Nephron (organoid): ENCODE results near the gene CHSY1.

ENCODE experiments used
- H3K27ac Mint-ChIP-seq, 3 experiments: 2 replicates each; pipeline ENCODE4 v1.8.0; 2020; ENCODE audit warnings: mixed read lengths in 3 of 3, mild to moderate bottlenecking in 2 of 3, moderate library complexity in 1 of 3
- H3K27me3 Mint-ChIP-seq: 2 replicates; pipeline ENCODE4 v1.8.0; 2021; ENCODE audit warnings: low read depth, mild to moderate bottlenecking, moderate library complexity, mixed read lengths
- H3K36me3 Mint-ChIP-seq: 2 replicates; pipeline ENCODE4 v1.8.0; 2020; ENCODE audit warnings: low read depth, mixed read lengths
- H3K4me1 Mint-ChIP-seq: 2 replicates; pipeline ENCODE4 v1.8.0; 2020; ENCODE audit warnings: mixed read lengths
- H3K4me3 Mint-ChIP-seq, 3 experiments: 2 replicates each; pipeline ENCODE4 v1.8.0; 2020; ENCODE audit warnings: mild to moderate bottlenecking in 3 of 3, mixed read lengths in 3 of 3, moderate library complexity in 2 of 3
- H3K9me3 Mint-ChIP-seq: 2 replicates; pipeline ENCODE4 v1.8.0; 2020; ENCODE audit warnings: mixed read lengths
- TF ChIP-seq, protein P1 (sequence below), 3 experiments: fragments of 200-600 bp; sonication (generic); IDR thresholded peaks; one replicate each; pipeline ENCODE4 v1.5.0; 2021; ENCODE audit warnings: antibody characterized with exemption in 3 of 3; ENCODE audit not compliant: unreplicated experiment in 3 of 3

CHSY1 gene

DNA sequence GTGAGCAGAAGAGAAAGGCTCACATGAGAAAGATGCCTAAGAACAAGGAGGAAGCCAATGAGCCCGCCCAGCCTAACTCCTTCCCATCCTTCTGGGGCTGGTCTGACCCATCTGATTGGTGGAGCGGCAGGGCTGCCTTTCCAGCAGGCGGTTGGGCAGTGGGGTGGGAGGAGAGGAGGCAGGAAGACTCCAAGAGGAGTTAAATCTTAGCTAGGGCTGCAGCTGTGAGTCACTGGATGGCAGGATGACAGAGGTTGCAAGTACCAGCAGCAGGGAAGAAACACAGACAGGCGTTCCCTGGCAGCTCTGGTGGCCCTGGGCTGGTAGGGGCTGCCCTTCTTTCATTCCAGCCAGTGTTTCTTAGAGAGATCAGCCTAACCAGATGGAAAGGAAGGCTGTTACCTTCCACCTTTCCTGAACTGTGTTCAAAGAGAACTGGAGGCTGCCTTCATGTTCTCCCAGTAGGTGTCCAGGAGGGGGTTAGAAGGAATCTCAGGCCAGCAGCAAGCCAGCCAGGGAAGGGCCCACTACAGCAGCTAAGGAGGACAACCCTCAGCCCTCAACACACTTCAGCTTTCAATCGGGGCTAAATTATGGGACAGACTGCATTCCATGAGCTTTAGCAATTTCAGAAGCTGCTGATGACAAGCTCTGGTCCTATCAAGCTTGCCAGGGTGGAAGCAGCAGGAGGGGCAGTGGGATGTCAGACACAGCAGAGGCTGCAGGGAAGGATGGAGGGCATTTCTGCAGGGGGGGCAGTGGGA, 50.3 kb downstream of the CHSY1 start:
- Mint-ChIP-seq H3K4me3 (peak overlapping the region in 2 of 3 experiments; percentile 16 to 37), H3K9me3 (no peaks in the 10 kb centered on the region), H3K27me3 (no peaks in the 10 kb centered on the region), H3K27ac (peak overlapping the region; percentile 75 to 88 (median 79)), H3K36me3 (peaks cover 6% of the 10 kb centered on the region), H3K4me1 (peaks cover 82% of the 10 kb centered on the region)
- TF ChIP-seq, protein P1, sequence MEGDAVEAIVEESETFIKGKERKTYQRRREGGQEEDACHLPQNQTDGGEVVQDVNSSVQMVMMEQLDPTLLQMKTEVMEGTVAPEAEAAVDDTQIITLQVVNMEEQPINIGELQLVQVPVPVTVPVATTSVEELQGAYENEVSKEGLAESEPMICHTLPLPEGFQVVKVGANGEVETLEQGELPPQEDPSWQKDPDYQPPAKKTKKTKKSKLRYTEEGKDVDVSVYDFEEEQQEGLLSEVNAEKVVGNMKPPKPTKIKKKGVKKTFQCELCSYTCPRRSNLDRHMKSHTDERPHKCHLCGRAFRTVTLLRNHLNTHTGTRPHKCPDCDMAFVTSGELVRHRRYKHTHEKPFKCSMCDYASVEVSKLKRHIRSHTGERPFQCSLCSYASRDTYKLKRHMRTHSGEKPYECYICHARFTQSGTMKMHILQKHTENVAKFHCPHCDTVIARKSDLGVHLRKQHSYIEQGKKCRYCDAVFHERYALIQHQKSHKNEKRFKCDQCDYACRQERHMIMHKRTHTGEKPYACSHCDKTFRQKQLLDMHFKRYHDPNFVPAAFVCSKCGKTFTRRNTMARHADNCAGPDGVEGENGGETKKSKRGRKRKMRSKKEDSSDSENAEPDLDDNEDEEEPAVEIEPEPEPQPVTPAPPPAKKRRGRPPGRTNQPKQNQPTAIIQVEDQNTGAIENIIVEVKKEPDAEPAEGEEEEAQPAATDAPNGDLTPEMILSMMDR (IDR thresholded peaks at IDR 0.05; ENCODE audit: unreplicated experiment in 3 of 3): no peak

DNA sequence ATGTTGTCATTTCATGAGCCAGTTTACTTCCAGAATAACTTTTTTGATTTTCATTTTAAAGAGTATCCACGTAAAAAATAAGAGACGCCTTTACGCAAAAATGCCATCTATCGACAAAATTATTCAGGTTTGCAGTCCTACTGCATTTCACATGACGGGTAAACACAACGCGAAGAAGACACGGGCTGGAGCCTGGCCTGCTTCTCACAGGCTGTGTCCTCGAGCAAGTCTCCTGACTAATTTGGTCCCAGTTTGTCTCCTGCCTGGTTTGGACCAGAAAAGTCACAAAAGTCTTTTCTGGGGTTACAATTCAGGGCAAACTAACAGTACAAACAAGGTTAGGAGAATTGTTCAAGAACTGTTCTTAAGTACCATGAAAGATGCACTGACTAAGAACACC, 51.7 kb downstream of the CHSY1 start:
- Mint-ChIP-seq H3K9me3 (no peaks in the 10 kb centered on the region), H3K27me3 (no peaks in the 10 kb centered on the region), H3K27ac (peak overlapping the region; percentile 41 to 88 (median 41)), H3K4me1 (peaks cover 77% of the 10 kb centered on the region), H3K4me3 (peak overlapping the region in 1 of 3 experiments; percentile 4), H3K36me3 (no peaks in the 10 kb centered on the region)
- TF ChIP-seq, protein P1 (IDR thresholded peaks at IDR 0.05; ENCODE audit: unreplicated experiment in 3 of 3): no peak

DNA sequence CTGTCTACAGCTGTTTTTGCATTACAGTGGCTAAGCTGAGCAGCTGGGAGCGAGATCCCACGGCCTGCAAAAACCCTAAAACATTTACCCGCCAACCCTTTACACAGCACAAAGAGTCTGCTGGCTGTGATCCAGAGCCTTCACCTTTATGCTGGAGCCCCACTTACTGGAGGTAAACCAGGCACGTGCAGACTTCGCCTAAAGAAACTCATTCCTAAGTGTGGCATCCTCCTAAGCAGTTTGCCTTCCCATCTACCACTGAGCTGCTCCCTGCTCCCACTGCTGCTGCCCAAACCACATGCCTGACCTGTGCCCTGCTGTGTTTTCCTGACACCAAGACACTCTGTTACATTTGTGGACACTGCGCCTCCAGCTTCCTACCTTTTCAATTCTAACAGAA, 53.0 kb downstream of the CHSY1 start:
- TF ChIP-seq, protein P1 (IDR thresholded peaks at IDR 0.05; ENCODE audit: unreplicated experiment in 3 of 3): no peak
- Mint-ChIP-seq H3K4me1 (peaks cover 79% of the 10 kb centered on the region), H3K27ac (peak overlapping the region; percentile 47 to 78 (median 52)), H3K27me3 (no peaks in the 10 kb centered on the region), H3K9me3 (no peaks in the 10 kb centered on the region), H3K4me3 (peak overlapping the region in 2 of 3 experiments; percentile 5 to 13), H3K36me3 (no peaks in the 10 kb centered on the region)

GRCh38 chr15:101198031-101198575, 53.7 kb downstream of the CHSY1 start:
- TF ChIP-seq, protein P1 (IDR thresholded peaks at IDR 0.05; ENCODE audit: unreplicated experiment in 3 of 3): no peak
- Mint-ChIP-seq H3K4me3 (peak overlapping the region in 1 of 3 experiments; percentile 43), H3K36me3 (no peaks in the 10 kb centered on the region), H3K9me3 (no peaks in the 10 kb centered on the region), H3K27me3 (no peaks in the 10 kb centered on the region), H3K4me1 (peaks cover 79% of the 10 kb centered on the region), H3K27ac (peak overlapping the region; percentile 47 to 78 (median 52))

DNA sequence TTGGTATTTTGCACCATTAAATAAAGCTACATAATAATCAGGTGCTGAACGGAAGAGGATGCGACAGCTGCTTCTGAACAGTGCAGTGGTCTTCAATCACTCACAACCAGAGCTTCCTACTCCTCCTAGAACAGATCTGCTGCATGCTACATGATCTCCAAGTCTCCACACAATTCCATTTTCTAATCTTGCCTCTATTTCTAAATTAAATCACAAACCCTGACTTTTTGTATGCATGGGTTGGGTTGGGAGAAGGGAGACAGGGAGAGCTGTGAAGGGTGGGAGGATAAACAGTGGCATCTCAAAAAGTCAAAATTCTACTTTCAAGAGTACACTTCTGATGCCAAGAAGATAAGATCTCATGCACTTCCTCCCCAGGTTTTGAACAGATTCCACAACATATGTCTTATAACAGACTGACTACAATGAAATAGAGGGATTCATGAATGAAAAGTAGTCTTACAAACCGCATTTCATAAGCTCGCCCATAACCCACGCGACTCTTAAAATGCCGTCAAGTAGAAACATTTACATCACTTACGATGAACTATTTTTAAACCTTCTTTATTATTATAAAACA, 57.2 kb downstream of the CHSY1 start:
- no peaks in the 10 kb centered on the region for H3K36me3 Mint-ChIP-seq
- H3K27ac Mint-ChIP-seq: peak overlapping the region; percentile 5 to 22 (median 13)
- H3K4me3 Mint-ChIP-seq: peak overlapping the region in 1 of 3 experiments; percentile 6
- H3K27me3 Mint-ChIP-seq: no peaks in the 10 kb centered on the region
- peaks cover 81% of the 10 kb centered on the region for H3K4me1 Mint-ChIP-seq
- TF ChIP-seq, protein P1 (IDR thresholded peaks at IDR 0.05; ENCODE audit: unreplicated experiment in 3 of 3): no peak
- no peaks in the 10 kb centered on the region for H3K9me3 Mint-ChIP-seq
